GM10248 (cell line): ENCODE results near the gene TXNRD1.

Experiments
- CTCF ChIA-PET: fragments of 300-600 bp; sonication (Branson Sonifier 250); formaldehyde crosslinking; extraction: SDS; loops from one replicate; lab custom pipeline; 2021; ENCODE audit warnings: antibody characterized with exemption; lab: Yijun Ruan, JAX
- POLR2A ChIA-PET: fragments of 350-650 bp; sonication (Branson Sonifier 250); formaldehyde crosslinking; extraction: SDS; loops from one replicate; lab custom pipeline; 2020; ENCODE audit warnings: antibody characterized with exemption; lab: Yijun Ruan, JAX
- DNase-seq: peaks from one replicate; pipeline ENCODE4 v3.0.0; 2012; ENCODE audit errors: extremely low spot score
- CTCF ChIP-seq: IDR thresholded peaks from 2 replicates; pipeline ENCODE4 v1.5.1; 2012; ENCODE audit warnings: mild to moderate bottlenecking, low read depth; ENCODE audit errors: extremely low read depth, missing control alignments, control extremely low read depth

Gene TXNRD1

GRCh38 chr12:104306376-104306775, 90.8 kb downstream of the TXNRD1 start:
- ChIA-PET POLR2A (no interaction called here), CTCF (no interaction called here)

GRCh38 chr12:104306943-104307654, 91.5 kb downstream of the TXNRD1 start:
- ChIA-PET CTCF (interaction anchor here (0.9 kb wide), 1 partner anchor 8 kb away, joined by 3 read pairs; no protein-coding TSS in a partner anchor), POLR2A (no interaction called here)
- TF ChIP-seq CTCF: no peak
- DNase-seq: no peak

More at GRCh38 chr12:104306376-104306775, 90.8 kb downstream of the TXNRD1 start:
- no peak for DNase-seq
- TF ChIP-seq CTCF: no peak

GRCh38 chr12:104307655-104308000, 92.0 kb downstream of the TXNRD1 start:
- ChIA-PET CTCF (interaction anchor here (0.9 kb wide), 1 partner anchor 9 kb away, joined by 3 read pairs; no protein-coding TSS in a partner anchor), POLR2A (no interaction called here)
- no peak for TF ChIP-seq CTCF
- no peak for DNase-seq

- ChIA-PET POLR2A (interaction anchor here (1.7 kb wide), 1 partner anchor 22 kb away, joined by 4 read pairs; no protein-coding TSS in a partner anchor), CTCF (no interaction called here)
- TF ChIP-seq CTCF: no peak
- no peak for DNase-seq
Measured at GRCh38 chr12:104309446-104309993, 93.9 kb downstream of the TXNRD1 start.

GRCh38 chr12:104310751-104311633, 95.4 kb downstream of the TXNRD1 start:
- no peak for DNase-seq
- TF ChIP-seq CTCF: no peak
- ChIA-PET CTCF (no interaction called here), POLR2A (no interaction called here)

- CTCF ChIA-PET: interaction anchor here (1.1 to 1.7 kb wide), 7 partner anchors 9 to 478 kb away, joined by 3 to 6 read pairs (median 3); no protein-coding TSS in a partner anchor
- no peak for DNase-seq
- TF ChIP-seq CTCF: no peak
- POLR2A ChIA-PET: no interaction called here
Measured at GRCh38 chr12:104312202-104312601, 96.6 kb downstream of the TXNRD1 start.
